ENCODE results near the gene PTGER2. TPM values are rescaled to one million over a fixed set of nuclear protein-coding genes. Genes with fewer than 3 reads are reported as not detected.

The PTGER2 gene
- polyA plus RNA-seq, 1 donor from 2014 or later, result not detected

- Histone ChIP-seq H3K9me3 (ENCODE audit: low read length) (no peaks in the 10 kb centered on the region), H3K9me2 (ENCODE audit: insufficient read depth, low read length) (no peaks in the 10 kb centered on the region), H3K9ac (ENCODE audit: low read length) (no peak overlapping the region), H3K79me2 (replicated peaks; ENCODE audit: insufficient read depth, low read length) (no peaks in the 10 kb centered on the region), H4K20me1 (ENCODE audit: insufficient read depth) (no peaks in the 10 kb centered on the region), H2AFZ (ENCODE audit: low read depth, low read length) (no peak overlapping the region), H3K27ac (ENCODE audit: low read length) (no peak overlapping the region), H3K4me2 (ENCODE audit: low read length) (no peak overlapping the region), H3K4me3 (ENCODE audit: low read length) (no peak overlapping the region), H3K36me3 (ENCODE audit: insufficient read depth, low read length) (no peaks in the 10 kb centered on the region), H3K27me3 (ENCODE audit: insufficient read depth, low read depth, low read length) (peaks cover 46% of the 10 kb centered on the region), H3F3A (ENCODE audit: insufficient read depth, low read length, poor library complexity, severe bottlenecking) (no peaks in the 10 kb centered on the region)
- TF ChIP-seq, protein P1, sequence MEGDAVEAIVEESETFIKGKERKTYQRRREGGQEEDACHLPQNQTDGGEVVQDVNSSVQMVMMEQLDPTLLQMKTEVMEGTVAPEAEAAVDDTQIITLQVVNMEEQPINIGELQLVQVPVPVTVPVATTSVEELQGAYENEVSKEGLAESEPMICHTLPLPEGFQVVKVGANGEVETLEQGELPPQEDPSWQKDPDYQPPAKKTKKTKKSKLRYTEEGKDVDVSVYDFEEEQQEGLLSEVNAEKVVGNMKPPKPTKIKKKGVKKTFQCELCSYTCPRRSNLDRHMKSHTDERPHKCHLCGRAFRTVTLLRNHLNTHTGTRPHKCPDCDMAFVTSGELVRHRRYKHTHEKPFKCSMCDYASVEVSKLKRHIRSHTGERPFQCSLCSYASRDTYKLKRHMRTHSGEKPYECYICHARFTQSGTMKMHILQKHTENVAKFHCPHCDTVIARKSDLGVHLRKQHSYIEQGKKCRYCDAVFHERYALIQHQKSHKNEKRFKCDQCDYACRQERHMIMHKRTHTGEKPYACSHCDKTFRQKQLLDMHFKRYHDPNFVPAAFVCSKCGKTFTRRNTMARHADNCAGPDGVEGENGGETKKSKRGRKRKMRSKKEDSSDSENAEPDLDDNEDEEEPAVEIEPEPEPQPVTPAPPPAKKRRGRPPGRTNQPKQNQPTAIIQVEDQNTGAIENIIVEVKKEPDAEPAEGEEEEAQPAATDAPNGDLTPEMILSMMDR (IDR thresholded peaks at IDR 0.05; ENCODE audit: poor library complexity, severe bottlenecking), result no peak
- TF ChIP-seq MXI1 (conservative IDR thresholded peaks at IDR 0.05; ENCODE audit: poor library complexity, severe bottlenecking) (no peak), RAD21 (conservative IDR thresholded peaks at IDR 0.05) (no peak), EP300 (conservative IDR thresholded peaks at IDR 0.05; ENCODE audit: poor library complexity, severe bottlenecking) (no peak)
- TF ChIP-seq, protein P2, sequence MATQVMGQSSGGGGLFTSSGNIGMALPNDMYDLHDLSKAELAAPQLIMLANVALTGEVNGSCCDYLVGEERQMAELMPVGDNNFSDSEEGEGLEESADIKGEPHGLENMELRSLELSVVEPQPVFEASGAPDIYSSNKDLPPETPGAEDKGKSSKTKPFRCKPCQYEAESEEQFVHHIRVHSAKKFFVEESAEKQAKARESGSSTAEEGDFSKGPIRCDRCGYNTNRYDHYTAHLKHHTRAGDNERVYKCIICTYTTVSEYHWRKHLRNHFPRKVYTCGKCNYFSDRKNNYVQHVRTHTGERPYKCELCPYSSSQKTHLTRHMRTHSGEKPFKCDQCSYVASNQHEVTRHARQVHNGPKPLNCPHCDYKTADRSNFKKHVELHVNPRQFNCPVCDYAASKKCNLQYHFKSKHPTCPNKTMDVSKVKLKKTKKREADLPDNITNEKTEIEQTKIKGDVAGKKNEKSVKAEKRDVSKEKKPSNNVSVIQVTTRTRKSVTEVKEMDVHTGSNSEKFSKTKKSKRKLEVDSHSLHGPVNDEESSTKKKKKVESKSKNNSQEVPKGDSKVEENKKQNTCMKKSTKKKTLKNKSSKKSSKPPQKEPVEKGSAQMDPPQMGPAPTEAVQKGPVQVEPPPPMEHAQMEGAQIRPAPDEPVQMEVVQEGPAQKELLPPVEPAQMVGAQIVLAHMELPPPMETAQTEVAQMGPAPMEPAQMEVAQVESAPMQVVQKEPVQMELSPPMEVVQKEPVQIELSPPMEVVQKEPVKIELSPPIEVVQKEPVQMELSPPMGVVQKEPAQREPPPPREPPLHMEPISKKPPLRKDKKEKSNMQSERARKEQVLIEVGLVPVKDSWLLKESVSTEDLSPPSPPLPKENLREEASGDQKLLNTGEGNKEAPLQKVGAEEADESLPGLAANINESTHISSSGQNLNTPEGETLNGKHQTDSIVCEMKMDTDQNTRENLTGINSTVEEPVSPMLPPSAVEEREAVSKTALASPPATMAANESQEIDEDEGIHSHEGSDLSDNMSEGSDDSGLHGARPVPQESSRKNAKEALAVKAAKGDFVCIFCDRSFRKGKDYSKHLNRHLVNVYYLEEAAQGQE (IDR thresholded peaks at IDR 0.05; ENCODE audit: borderline replicate concordance), result no peak
Observed at GRCh38 chr14:52318062-52318461, 4.0 kb downstream of the PTGER2 start.

DNA sequence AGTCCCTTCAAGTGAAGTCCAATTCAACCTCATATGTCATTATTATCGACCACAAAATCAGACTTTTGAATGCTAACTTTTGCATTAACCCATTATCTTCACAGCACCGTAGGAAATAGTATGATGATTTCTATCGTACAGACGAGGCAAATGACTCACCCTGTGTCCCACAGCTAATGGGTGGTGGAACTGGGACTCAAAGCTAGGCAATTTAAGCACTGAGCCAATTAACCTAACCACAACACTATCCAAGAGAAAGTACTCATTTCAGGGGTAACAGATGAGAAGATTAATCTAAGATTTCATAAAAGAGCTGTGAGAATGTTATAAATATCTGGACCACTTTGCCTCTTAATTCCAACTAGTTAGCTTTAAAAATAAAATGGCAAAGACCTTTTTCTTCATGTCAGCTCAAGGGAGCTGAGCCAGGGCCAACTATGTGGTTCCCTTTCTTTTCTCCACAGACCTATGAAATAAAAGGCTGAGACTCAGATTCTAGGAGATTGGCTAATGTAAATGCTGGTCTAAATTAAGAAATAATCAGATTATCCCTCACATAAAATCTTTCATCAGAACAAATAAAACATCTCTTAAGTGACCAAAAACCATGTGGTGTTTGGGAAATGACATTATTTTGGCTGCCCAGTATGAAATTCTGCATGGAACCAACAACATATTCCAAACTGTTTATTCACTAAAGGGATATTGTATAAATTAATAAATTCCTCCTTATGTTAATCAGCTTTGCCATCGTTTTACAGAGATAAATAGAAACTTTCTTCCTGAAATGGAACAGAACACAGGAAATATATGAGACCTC is 4.9 kb downstream of the PTGER2 start:
- H3F3A ChIP-seq (ENCODE audit: insufficient read depth, low read length, poor library complexity, severe bottlenecking), result no peaks in the 10 kb centered on the region
- H3K79me2 ChIP-seq (replicated peaks; ENCODE audit: insufficient read depth, low read length), result no peaks in the 10 kb centered on the region
- TF ChIP-seq MXI1 (conservative IDR thresholded peaks at IDR 0.05; ENCODE audit: poor library complexity, severe bottlenecking) (no peak), POLR2AphosphoS5 (IDR thresholded peaks at IDR 0.05) (no peak), RAD21 (conservative IDR thresholded peaks at IDR 0.05) (no peak), EP300 (conservative IDR thresholded peaks at IDR 0.05; ENCODE audit: poor library complexity, severe bottlenecking) (no peak), TAF1 (IDR thresholded peaks at IDR 0.05; ENCODE audit: low read depth) (no peak), EZH2 (IDR thresholded peaks at IDR 0.05; ENCODE audit: borderline replicate concordance, insufficient read depth, low read length, poor library complexity, severe bottlenecking) (no peak), SMC3 (conservative IDR thresholded peaks at IDR 0.05; ENCODE audit: poor library complexity) (no peak)
- TF ChIP-seq, protein P1 (IDR thresholded peaks at IDR 0.05; ENCODE audit: poor library complexity, severe bottlenecking), result no peak
- TF ChIP-seq, protein P2 (IDR thresholded peaks at IDR 0.05; ENCODE audit: borderline replicate concordance), result no peak
- no peak overlapping the region for H3K4me3 ChIP-seq (ENCODE audit: low read length)
- H2AFZ ChIP-seq (ENCODE audit: low read depth, low read length), result no peak overlapping the region
- H3K9me2 ChIP-seq (ENCODE audit: insufficient read depth, low read length), result no peaks in the 10 kb centered on the region
- no peak overlapping the region for H3K9ac ChIP-seq (ENCODE audit: low read length)
- H3K4me2 ChIP-seq (ENCODE audit: low read length), result no peak overlapping the region
- no peaks in the 10 kb centered on the region for H3K9me3 ChIP-seq (ENCODE audit: low read length)
- peaks cover 36% of the 10 kb centered on the region for H3K27me3 ChIP-seq (ENCODE audit: insufficient read depth, low read depth, low read length)
- no peaks in the 10 kb centered on the region for H4K20me1 ChIP-seq (ENCODE audit: insufficient read depth)
- H3K36me3 ChIP-seq (ENCODE audit: insufficient read depth, low read length), result no peaks in the 10 kb centered on the region
- H3K27ac ChIP-seq (ENCODE audit: low read length), result no peak overlapping the region

All from neural cell (in vitro differentiated cells).